Stimulated activated CD8-positive, alpha-beta memory T cell treated with anti-CD3 and anti-CD28 coated beads, Interleukin-12 subunit alpha, Interleukin-12 subunit beta, amount 100 ng/mL, for 24 hours (primary cell): ENCODE results near the gene SLC44A3.

Experiments used
- DNase-seq: peaks from one replicate; pipeline ENCODE4 v3.0.0-alpha.2; 2020; ENCODE audit errors: extremely low read depth

The SLC44A3 gene

GRCh38 chr1:94801919-94802546 lies 18.1 kb upstream of the SLC44A3 start:
- no peak for DNase-seq

GRCh38 chr1:94803106-94803505 lies 17.1 kb upstream of the SLC44A3 start:
- no peak for DNase-seq

GRCh38 chr1:94803517-94804441 lies 16.4 kb upstream of the SLC44A3 start:
- no peak for DNase-seq

- DNase-seq: no peak
Measured at GRCh38 chr1:94804442-94804837, 15.7 kb upstream of the SLC44A3 start.

- DNase-seq: no peak
Measured at GRCh38 chr1:94805912-94806311, 14.2 kb upstream of the SLC44A3 start.

GRCh38 chr1:94806441-94806871 lies 13.7 kb upstream of the SLC44A3 start:
- no peak for DNase-seq

GRCh38 chr1:94807742-94808491 lies 12.2 kb upstream of the SLC44A3 start:
- DNase-seq: no peak

- no peak for DNase-seq
Measured at GRCh38 chr1:94808669-94809068, 11.5 kb upstream of the SLC44A3 start.

GRCh38 chr1:94812985-94813384 lies 7.2 kb upstream of the SLC44A3 start:
- no peak for DNase-seq

- DNase-seq: no peak
Measured at GRCh38 chr1:94816030-94816429, 4.1 kb upstream of the SLC44A3 start.

GRCh38 chr1:94817712-94818111 lies 2.4 kb upstream of the SLC44A3 start:
- DNase-seq: no peak

- no peak for DNase-seq
Measured at GRCh38 chr1:94819238-94819944, 766 bp upstream of the SLC44A3 start.

GRCh38 chr1:94820936-94821335 lies 779 bp downstream of the SLC44A3 start:
- no peak for DNase-seq

- no peak for DNase-seq
Measured at GRCh38 chr1:94821636-94822305, 1.6 kb downstream of the SLC44A3 start.

GRCh38 chr1:94823116-94823515 lies 3.0 kb downstream of the SLC44A3 start:
- DNase-seq: no peak

- no peak for DNase-seq
Measured at GRCh38 chr1:94825936-94826335, 5.8 kb downstream of the SLC44A3 start.

- no peak for DNase-seq
Measured at GRCh38 chr1:94827434-94827833, 7.3 kb downstream of the SLC44A3 start.

GRCh38 chr1:94828251-94828650 lies 8.1 kb downstream of the SLC44A3 start:
- no peak for DNase-seq

GRCh38 chr1:94831641-94832040 lies 11.5 kb downstream of the SLC44A3 start:
- DNase-seq: no peak

GRCh38 chr1:94832446-94832845 lies 12.3 kb downstream of the SLC44A3 start:
- DNase-seq: no peak

- no peak for DNase-seq
Measured at GRCh38 chr1:94832931-94833585, 12.9 kb downstream of the SLC44A3 start.
